ENCODE measurements around the gene DGAT2L6.

DNA sequence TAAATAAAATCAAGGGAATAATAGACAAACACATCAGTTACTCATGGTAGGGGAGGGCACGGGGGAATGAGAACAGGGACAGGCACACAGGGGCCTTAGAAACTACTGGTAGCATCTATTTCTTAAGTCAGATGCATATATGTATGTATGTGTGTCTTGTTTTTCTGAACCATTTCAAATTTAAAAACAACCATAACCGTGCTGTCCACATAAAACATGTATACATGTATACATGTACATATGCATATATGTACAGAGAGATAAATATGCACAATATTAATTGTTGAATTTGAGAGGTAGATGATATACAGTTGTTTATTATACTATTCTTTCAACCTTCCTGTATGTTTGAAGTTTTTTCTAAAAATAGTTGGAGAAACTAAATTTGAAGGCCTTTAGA, 49.4 kb downstream of the DGAT2L6 start:
- TF ChIP-seq CTCF (IDR thresholded peaks at IDR 0.05) (no peak), POLR2A (IDR thresholded peaks at IDR 0.05) (no peak)

Measured in thyroid gland (tissue), 4 donors.